HepG2 (cell line): ENCODE results near the gene PEAK1. TPM values are rescaled to one million over a fixed set of nuclear protein-coding genes. Genes with fewer than 3 reads are reported as not detected.

Experiments used
- AHR ChIP-seq: IDR thresholded peaks from 2 replicates; pipeline ENCODE4 v1.6.1; 2018; ENCODE audit warnings: missing genetic modification reagents, missing compliant biosample characterization
- HHEX ChIP-seq: IDR thresholded peaks from 2 replicates; pipeline ENCODE4 v1.6.1; 2016; ENCODE audit warnings: control low read depth
- ISL2 ChIP-seq: sonication (generic); formaldehyde crosslinking; IDR thresholded peaks from 2 replicates; pipeline ENCODE4 v1.5.0; 2020; ENCODE audit warnings: missing genetic modification reagents
- MAFG ChIP-seq: sonication (generic); formaldehyde crosslinking; IDR thresholded peaks from 2 replicates; pipeline ENCODE4 v1.5.1; 2020; ENCODE audit warnings: mild to moderate bottlenecking, missing genetic modification reagents
- NCOA5 ChIP-seq: sonication (generic); formaldehyde crosslinking; IDR thresholded peaks from 2 replicates; pipeline ENCODE4 v1.4.0; 2020; ENCODE audit warnings: missing genetic modification reagents
- SMC3 ChIP-seq: IDR thresholded peaks from 2 replicates; pipeline ENCODE4 v1.6.1; 2011; ENCODE audit warnings: low read length, improper control_type of control experiment
- SNAPC5 ChIP-seq: sonication (generic); formaldehyde crosslinking; IDR thresholded peaks from 2 replicates; pipeline ENCODE4 v1.8.1; 2023; ENCODE audit warnings: mild to moderate bottlenecking, missing genetic modification reagents, borderline replicate concordance
- SRF ChIP-seq: IDR thresholded peaks from 2 replicates; pipeline ENCODE4 v1.6.1; 2011; ENCODE audit warnings: mild to moderate bottlenecking, low read depth, low read length, moderate library complexity
- THAP7 ChIP-seq: sonication (generic); formaldehyde crosslinking; IDR thresholded peaks from 2 replicates; pipeline ENCODE4 v1.8.1; 2023; ENCODE audit warnings: mild to moderate bottlenecking, missing genetic modification reagents
- USF2 ChIP-seq, 2 experiments: sonication (generic) in 1 of 2; formaldehyde crosslinking in 1 of 2; IDR thresholded peaks; 2 replicates each; pipeline versions ENCODE4 v1.5.1 to v1.6.1; 2011 to 2020; ENCODE audit warnings: borderline replicate concordance in 1 of 2, low read depth in 1 of 2, low read length in 1 of 2, mild to moderate bottlenecking in 1 of 2, missing genetic modification reagents in 1 of 2, moderate library complexity in 1 of 2
- YY1 ChIP-seq: IDR thresholded peaks from 2 replicates; pipeline ENCODE4 v1.6.1; 2011; ENCODE audit warnings: low read length, low read depth, moderate library complexity, mild to moderate bottlenecking; ENCODE audit not compliant: insufficient read depth, insufficient replicate concordance
- ZFP37 ChIP-seq: sonication (generic); formaldehyde crosslinking; IDR thresholded peaks from 2 replicates; pipeline ENCODE4 v1.4.0; 2020; ENCODE audit warnings: missing genetic modification reagents, borderline replicate concordance
- ZNF317 ChIP-seq: sonication (generic); formaldehyde crosslinking; IDR thresholded peaks from 2 replicates; pipeline ENCODE4 v1.5.0; 2020; ENCODE audit warnings: mild to moderate bottlenecking, missing genetic modification reagents
- ZNF510 ChIP-seq: sonication (generic); formaldehyde crosslinking; IDR thresholded peaks from 2 replicates; pipeline ENCODE4 v1.4.0; 2020; ENCODE audit warnings: low read depth, mild to moderate bottlenecking, missing genetic modification reagents
- ZSCAN12 ChIP-seq: sonication (generic); formaldehyde crosslinking; IDR thresholded peaks from 2 replicates; pipeline ENCODE4 v1.9.0; 2021; ENCODE audit warnings: mild to moderate bottlenecking, missing genetic modification reagents
- polyA plus RNA-seq, 8 experiments: library from polyadenylated mRNA; depleted of rRNA in 3 of 8; stranded (reverse) in 7 of 8; unstranded in 1 of 8; fragments of >200 nt; fragmentation: Illumina TruSeq in 4 of 8; extraction: Trizol in 4 of 8; gene quantifications; 2 replicates each; pipeline versions ENCODE4 v1.2.1 to v1.2.3, GENCODE V29; 2011 to 2016; ENCODE audit warnings: low read depth in 4 of 8, missing spikeins in 1 of 8, mixed read lengths in 1 of 8; ENCODE audit not compliant: insufficient read depth in 1 of 8
- total RNA-seq, 5 experiments: library from RNA; depleted of rRNA; stranded (reverse); fragments of >200 nt; fragmentation: Illumina TruSeq; extraction: Trizol; gene quantifications; 2 replicates each; pipeline ENCODE4 v1.2.3, GENCODE V29; 2016; ENCODE audit warnings: low read depth in 1 of 5
- TF ChIP-seq, protein P1 (sequence below): sonication (generic); formaldehyde crosslinking; conservative IDR thresholded peaks from 2 replicates; pipeline ENCODE4 v1.4.0; 2020; ENCODE audit warnings: mild to moderate bottlenecking, missing genetic modification reagents, moderate library complexity
- TF ChIP-seq, protein P2 (sequence below): sonication (generic); formaldehyde crosslinking; IDR thresholded peaks from 2 replicates; pipeline ENCODE4 v1.5.0; 2020; ENCODE audit warnings: missing genetic modification reagents, mild to moderate bottlenecking, borderline replicate concordance
- TF ChIP-seq, protein P3 (sequence below): sonication (generic); formaldehyde crosslinking; IDR thresholded peaks from 2 replicates; pipeline ENCODE4 v1.5.0; 2020; ENCODE audit warnings: missing genetic modification reagents
- TF ChIP-seq, protein P4 (sequence below): IDR thresholded peaks from 2 replicates; pipeline ENCODE4 v1.6.1; 2018; ENCODE audit warnings: missing genetic modification reagents, mild to moderate bottlenecking, missing compliant biosample characterization

PEAK1 gene
- total and polyA plus RNA-seq, 2 of the 13 experiments (the other 11 are each of a cell fraction or from before 2014, with no cell fraction given) = 6.0 to 6.6 TPM

GRCh38 chr15:77160562-77161478 lies 259.1 kb downstream of the PEAK1 start (continued):
- TF ChIP-seq, protein P1, sequence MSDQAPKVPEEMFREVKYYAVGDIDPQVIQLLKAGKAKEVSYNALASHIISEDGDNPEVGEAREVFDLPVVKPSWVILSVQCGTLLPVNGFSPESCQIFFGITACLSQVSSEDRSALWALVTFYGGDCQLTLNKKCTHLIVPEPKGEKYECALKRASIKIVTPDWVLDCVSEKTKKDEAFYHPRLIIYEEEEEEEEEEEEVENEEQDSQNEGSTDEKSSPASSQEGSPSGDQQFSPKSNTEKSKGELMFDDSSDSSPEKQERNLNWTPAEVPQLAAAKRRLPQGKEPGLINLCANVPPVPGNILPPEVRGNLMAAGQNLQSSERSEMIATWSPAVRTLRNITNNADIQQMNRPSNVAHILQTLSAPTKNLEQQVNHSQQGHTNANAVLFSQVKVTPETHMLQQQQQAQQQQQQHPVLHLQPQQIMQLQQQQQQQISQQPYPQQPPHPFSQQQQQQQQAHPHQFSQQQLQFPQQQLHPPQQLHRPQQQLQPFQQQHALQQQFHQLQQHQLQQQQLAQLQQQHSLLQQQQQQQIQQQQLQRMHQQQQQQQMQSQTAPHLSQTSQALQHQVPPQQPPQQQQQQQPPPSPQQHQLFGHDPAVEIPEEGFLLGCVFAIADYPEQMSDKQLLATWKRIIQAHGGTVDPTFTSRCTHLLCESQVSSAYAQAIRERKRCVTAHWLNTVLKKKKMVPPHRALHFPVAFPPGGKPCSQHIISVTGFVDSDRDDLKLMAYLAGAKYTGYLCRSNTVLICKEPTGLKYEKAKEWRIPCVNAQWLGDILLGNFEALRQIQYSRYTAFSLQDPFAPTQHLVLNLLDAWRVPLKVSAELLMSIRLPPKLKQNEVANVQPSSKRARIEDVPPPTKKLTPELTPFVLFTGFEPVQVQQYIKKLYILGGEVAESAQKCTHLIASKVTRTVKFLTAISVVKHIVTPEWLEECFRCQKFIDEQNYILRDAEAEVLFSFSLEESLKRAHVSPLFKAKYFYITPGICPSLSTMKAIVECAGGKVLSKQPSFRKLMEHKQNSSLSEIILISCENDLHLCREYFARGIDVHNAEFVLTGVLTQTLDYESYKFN (CRISPR knock-in tag) = peak; percentile 57; the same call in 1 of the 2 replicates
- TF ChIP-seq SNAPC5 (CRISPR knock-in tag) (no peak), AHR (CRISPR knock-in tag) (no peak), YY1 (no peak), THAP7 (no peak), SRF (no peak), ZNF510 (no peak), NCOA5 (no peak), USF2 (IDR thresholded peaks at IDR 0.05; ENCODE audit: low read depth, low read length) (no peak), USF2 (CRISPR knock-in tag; IDR thresholded peaks at IDR 0.05; ENCODE audit: borderline replicate concordance) (no peak), SMC3 (no peak), ZFP37 (no peak), ZSCAN12 (CRISPR knock-in tag) (no peak), HHEX (CRISPR knock-in tag) (no peak), ZNF317 (no peak), ISL2 (CRISPR knock-in tag) (peak; percentile 48), MAFG (CRISPR knock-in tag) (no peak)
- TF ChIP-seq, protein P2, sequence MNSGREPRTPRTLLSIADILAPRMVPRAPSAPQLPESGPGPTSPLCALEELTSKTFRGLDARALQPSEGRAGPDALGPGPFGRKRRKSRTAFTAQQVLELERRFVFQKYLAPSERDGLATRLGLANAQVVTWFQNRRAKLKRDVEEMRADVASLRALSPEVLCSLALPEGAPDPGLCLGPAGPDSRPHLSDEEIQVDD (CRISPR knock-in tag) = no peak
- TF ChIP-seq, protein P3, sequence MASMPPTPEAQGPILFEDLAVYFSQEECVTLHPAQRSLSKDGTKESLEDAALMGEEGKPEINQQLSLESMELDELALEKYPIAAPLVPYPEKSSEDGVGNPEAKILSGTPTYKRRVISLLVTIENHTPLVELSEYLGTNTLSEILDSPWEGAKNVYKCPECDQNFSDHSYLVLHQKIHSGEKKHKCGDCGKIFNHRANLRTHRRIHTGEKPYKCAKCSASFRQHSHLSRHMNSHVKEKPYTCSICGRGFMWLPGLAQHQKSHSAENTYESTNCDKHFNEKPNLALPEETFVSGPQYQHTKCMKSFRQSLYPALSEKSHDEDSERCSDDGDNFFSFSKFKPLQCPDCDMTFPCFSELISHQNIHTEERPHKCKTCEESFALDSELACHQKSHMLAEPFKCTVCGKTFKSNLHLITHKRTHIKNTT (CRISPR knock-in tag) = no peak
- TF ChIP-seq, protein P4, sequence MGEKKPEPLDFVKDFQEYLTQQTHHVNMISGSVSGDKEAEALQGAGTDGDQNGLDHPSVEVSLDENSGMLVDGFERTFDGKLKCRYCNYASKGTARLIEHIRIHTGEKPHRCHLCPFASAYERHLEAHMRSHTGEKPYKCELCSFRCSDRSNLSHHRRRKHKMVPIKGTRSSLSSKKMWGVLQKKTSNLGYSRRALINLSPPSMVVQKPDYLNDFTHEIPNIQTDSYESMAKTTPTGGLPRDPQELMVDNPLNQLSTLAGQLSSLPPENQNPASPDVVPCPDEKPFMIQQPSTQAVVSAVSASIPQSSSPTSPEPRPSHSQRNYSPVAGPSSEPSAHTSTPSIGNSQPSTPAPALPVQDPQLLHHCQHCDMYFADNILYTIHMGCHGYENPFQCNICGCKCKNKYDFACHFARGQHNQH = no peak
